ENCODE results near the gene TWSG1. TPM values are rescaled to one million over a fixed set of nuclear protein-coding genes. Genes with fewer than 3 reads are reported as not detected.
"Not testable (repeated sequence)": the region's sequence is repeated elsewhere in the genome, so short reads cannot be mapped to it uniquely, and the experiment has no call there.

Gene TWSG1
- total and polyA plus RNA-seq, 2 donors: 7.8 to 10.6 TPM

GRCh38 chr18:9433122-9433521, 98.5 kb downstream of the TWSG1 start:
- WGBS: 93% methylated on average over 10 of the region's 10 CpGs

GRCh38 chr18:9433671-9434121, 99.1 kb downstream of the TWSG1 start:
- peak in 3 of 9 donors; percentile 13 to 18 (median 16) for DNase-seq (ENCODE audit: low read depth in 6 of 9, low spot score in 9 of 9)
- peaks cover 3 to 16% of the 10 kb centered on the region in 2 donors for H3K4me1 ChIP-seq (ENCODE audit: control insufficient read depth in 2 of 2, insufficient read depth in 2 of 2, low read length in 2 of 2)
- no peaks in the 10 kb centered on the region for H3K27me3 ChIP-seq (ENCODE audit: control insufficient read depth in 2 of 2, insufficient read depth in 1 of 2, low read length in 1 of 2)
- no peaks in the 10 kb centered on the region for H3K9me3 ChIP-seq (ENCODE audit: control insufficient read depth in 2 of 2, insufficient read depth in 1 of 2, low read length in 1 of 2)
- peak overlapping the region; percentile 2 to 24 for H3K4me3 ChIP-seq (ENCODE audit: low read length in 2 of 2)
- WGBS: 6% methylated on average over 10 of the region's 10 CpGs
- H3K27ac ChIP-seq (ENCODE audit: low read depth in 1 of 2, low read length in 1 of 2): peak overlapping the region; percentile 56 to 73
- no peaks in the 10 kb centered on the region for H3K36me3 ChIP-seq (ENCODE audit: control insufficient read depth in 2 of 2, insufficient read depth in 2 of 2, low read length in 1 of 2)

More at GRCh38 chr18:9433122-9433521, 98.5 kb downstream of the TWSG1 start:
- peak overlapping the region in 1 of 2 donors; percentile 68 for H3K27ac ChIP-seq (ENCODE audit: low read depth in 1 of 2, low read length in 1 of 2)
- H3K9me3 ChIP-seq (ENCODE audit: control insufficient read depth in 2 of 2, insufficient read depth in 1 of 2, low read length in 1 of 2); DNase-seq (ENCODE audit: low read depth in 6 of 9, low spot score in 9 of 9); H3K27me3 ChIP-seq (ENCODE audit: control insufficient read depth in 2 of 2, insufficient read depth in 1 of 2, low read length in 1 of 2); H3K4me3 ChIP-seq (ENCODE audit: low read length in 2 of 2); H3K36me3 ChIP-seq (ENCODE audit: control insufficient read depth in 2 of 2, insufficient read depth in 2 of 2, low read length in 1 of 2): not testable (repeated sequence)
- H3K4me1 ChIP-seq (ENCODE audit: control insufficient read depth in 2 of 2, insufficient read depth in 2 of 2, low read length in 2 of 2): peaks cover 3 to 16% of the 10 kb centered on the region in 2 donors

- H3K4me3 ChIP-seq (ENCODE audit: low read length in 2 of 2): peak overlapping the region; percentile 2 to 24
- peak in 4 of 9 donors; percentile 7 to 45 (median 14) for DNase-seq (ENCODE audit: low read depth in 6 of 9, low spot score in 9 of 9)
- no peaks in the 10 kb centered on the region for H3K36me3 ChIP-seq (ENCODE audit: control insufficient read depth in 2 of 2, insufficient read depth in 2 of 2, low read length in 1 of 2)
- no peaks in the 10 kb centered on the region for H3K27me3 ChIP-seq (ENCODE audit: control insufficient read depth in 2 of 2, insufficient read depth in 1 of 2, low read length in 1 of 2)
- peaks cover 3 to 16% of the 10 kb centered on the region in 2 donors for H3K4me1 ChIP-seq (ENCODE audit: control insufficient read depth in 2 of 2, insufficient read depth in 2 of 2, low read length in 2 of 2)
- no peaks in the 10 kb centered on the region for H3K9me3 ChIP-seq (ENCODE audit: control insufficient read depth in 2 of 2, insufficient read depth in 1 of 2, low read length in 1 of 2)
- 40% methylated on average over 18 of the region's 18 CpGs for WGBS
- H3K27ac ChIP-seq (ENCODE audit: low read depth in 1 of 2, low read length in 1 of 2): peak overlapping the region; percentile 70 to 73
These were observed 99.6 kb downstream of the TWSG1 start for GRCh38 chr18:9434122-9434701.

- 98% methylated on average over 17 of the region's 17 CpGs for WGBS
- Histone ChIP-seq H3K36me3 (ENCODE audit: control insufficient read depth in 2 of 2, insufficient read depth in 2 of 2, low read length in 1 of 2) (no peaks in the 10 kb centered on the region), H3K9me3 (ENCODE audit: control insufficient read depth in 2 of 2, insufficient read depth in 1 of 2, low read length in 1 of 2) (no peaks in the 10 kb centered on the region), H3K4me1 (ENCODE audit: control insufficient read depth in 2 of 2, insufficient read depth in 2 of 2, low read length in 2 of 2) (peaks cover 3 to 16% of the 10 kb centered on the region in 2 donors), H3K4me3 (ENCODE audit: low read length in 2 of 2) (no peak overlapping the region), H3K27me3 (ENCODE audit: control insufficient read depth in 2 of 2, insufficient read depth in 1 of 2, low read length in 1 of 2) (no peaks in the 10 kb centered on the region), H3K27ac (ENCODE audit: low read depth in 1 of 2, low read length in 1 of 2) (peak overlapping the region in 1 of 2 donors; percentile 73)
- no peak for DNase-seq (ENCODE audit: low read depth in 6 of 9, low spot score in 9 of 9)
These were observed 100.5 kb downstream of the TWSG1 start for GRCh38 chr18:9435041-9435440.

GRCh38 chr18:9436206-9436929, 101.8 kb downstream of the TWSG1 start:
- H3K27ac ChIP-seq (ENCODE audit: low read depth in 1 of 2, low read length in 1 of 2): peak overlapping the region in 1 of 2 donors; percentile 55
- no peaks in the 10 kb centered on the region for H3K9me3 ChIP-seq (ENCODE audit: control insufficient read depth in 2 of 2, insufficient read depth in 1 of 2, low read length in 1 of 2)
- H3K4me1 ChIP-seq (ENCODE audit: control insufficient read depth in 2 of 2, insufficient read depth in 2 of 2, low read length in 2 of 2): peaks cover 3 to 16% of the 10 kb centered on the region in 2 donors
- DNase-seq (ENCODE audit: low read depth in 6 of 9, low spot score in 9 of 9): peak in 1 of 9 donors; percentile 16
- 93% methylated on average over 5 of the region's 5 CpGs for WGBS
- no peaks in the 10 kb centered on the region for H3K36me3 ChIP-seq (ENCODE audit: control insufficient read depth in 2 of 2, insufficient read depth in 2 of 2, low read length in 1 of 2)
- no peaks in the 10 kb centered on the region for H3K27me3 ChIP-seq (ENCODE audit: control insufficient read depth in 2 of 2, insufficient read depth in 1 of 2, low read length in 1 of 2)
- H3K4me3 ChIP-seq (ENCODE audit: low read length in 2 of 2): no peak overlapping the region

GRCh38 chr18:9437021-9437437, 102.5 kb downstream of the TWSG1 start:
- peak overlapping the region in 1 of 2 donors; percentile 55 for H3K27ac ChIP-seq (ENCODE audit: low read depth in 1 of 2, low read length in 1 of 2)
- WGBS: 83% methylated on average over 5 of the region's 5 CpGs
- no peak for DNase-seq (ENCODE audit: low read depth in 6 of 9, low spot score in 9 of 9)

GRCh38 chr18:9437672-9438071, 103.1 kb downstream of the TWSG1 start:
- DNase-seq (ENCODE audit: low read depth in 6 of 9, low spot score in 9 of 9): no peak
- Histone ChIP-seq H3K27ac (ENCODE audit: low read depth in 1 of 2, low read length in 1 of 2) (peak overlapping the region in 1 of 2 donors; percentile 55), H3K9me3 (ENCODE audit: control insufficient read depth in 2 of 2, insufficient read depth in 1 of 2, low read length in 1 of 2) (no peaks in the 10 kb centered on the region), H3K4me3 (ENCODE audit: low read length in 2 of 2) (no peak overlapping the region), H3K36me3 (ENCODE audit: control insufficient read depth in 2 of 2, insufficient read depth in 2 of 2, low read length in 1 of 2) (no peaks in the 10 kb centered on the region), H3K4me1 (ENCODE audit: control insufficient read depth in 2 of 2, insufficient read depth in 2 of 2, low read length in 2 of 2) (peaks cover 3 to 16% of the 10 kb centered on the region in 2 donors), H3K27me3 (ENCODE audit: control insufficient read depth in 2 of 2, insufficient read depth in 1 of 2, low read length in 1 of 2) (no peaks in the 10 kb centered on the region)
- WGBS: 98% methylated on average over 4 of the region's 4 CpGs

More at GRCh38 chr18:9437021-9437437, 102.5 kb downstream of the TWSG1 start:
- H3K4me3 ChIP-seq (ENCODE audit: low read length in 2 of 2): no peak overlapping the region
- no peaks in the 10 kb centered on the region for H3K9me3 ChIP-seq (ENCODE audit: control insufficient read depth in 2 of 2, insufficient read depth in 1 of 2, low read length in 1 of 2)
- H3K27me3 ChIP-seq (ENCODE audit: control insufficient read depth in 2 of 2, insufficient read depth in 1 of 2, low read length in 1 of 2): no peaks in the 10 kb centered on the region
- peaks cover 3 to 16% of the 10 kb centered on the region in 2 donors for H3K4me1 ChIP-seq (ENCODE audit: control insufficient read depth in 2 of 2, insufficient read depth in 2 of 2, low read length in 2 of 2)
- no peaks in the 10 kb centered on the region for H3K36me3 ChIP-seq (ENCODE audit: control insufficient read depth in 2 of 2, insufficient read depth in 2 of 2, low read length in 1 of 2)

GRCh38 chr18:9441061-9441460, 106.5 kb downstream of the TWSG1 start:
- no peaks in the 10 kb centered on the region for H3K27me3 ChIP-seq (ENCODE audit: control insufficient read depth in 2 of 2, insufficient read depth in 1 of 2, low read length in 1 of 2)
- DNase-seq (ENCODE audit: low read depth in 6 of 9, low spot score in 9 of 9): no peak
- WGBS: 98% methylated on average over 3 of the region's 3 CpGs
- H3K9me3 ChIP-seq (ENCODE audit: control insufficient read depth in 2 of 2, insufficient read depth in 1 of 2, low read length in 1 of 2): peaks cover 0 to under 1% of the 10 kb centered on the region in 2 donors
- no peak overlapping the region for H3K27ac ChIP-seq (ENCODE audit: low read depth in 1 of 2, low read length in 1 of 2)
- no peaks in the 10 kb centered on the region for H3K4me1 ChIP-seq (ENCODE audit: control insufficient read depth in 2 of 2, insufficient read depth in 2 of 2, low read length in 2 of 2)
- H3K36me3 ChIP-seq (ENCODE audit: control insufficient read depth in 2 of 2, insufficient read depth in 2 of 2, low read length in 1 of 2): no peaks in the 10 kb centered on the region
- H3K4me3 ChIP-seq (ENCODE audit: low read length in 2 of 2): no peak overlapping the region

GRCh38 chr18:9444549-9444948, 110.0 kb downstream of the TWSG1 start:
- H3K27ac ChIP-seq (ENCODE audit: low read depth in 1 of 2, low read length in 1 of 2): no peak overlapping the region
- no peak for DNase-seq (ENCODE audit: low read depth in 6 of 9, low spot score in 9 of 9)
- WGBS: 98% methylated on average over 3 of the region's 3 CpGs
- H3K9me3 ChIP-seq (ENCODE audit: control insufficient read depth in 2 of 2, insufficient read depth in 1 of 2, low read length in 1 of 2): peaks cover 0 to 16% of the 10 kb centered on the region in 2 donors
- H3K4me1 ChIP-seq (ENCODE audit: control insufficient read depth in 2 of 2, insufficient read depth in 2 of 2, low read length in 2 of 2): no peaks in the 10 kb centered on the region
- no peaks in the 10 kb centered on the region for H3K27me3 ChIP-seq (ENCODE audit: control insufficient read depth in 2 of 2, insufficient read depth in 1 of 2, low read length in 1 of 2)
- H3K36me3 ChIP-seq (ENCODE audit: control insufficient read depth in 2 of 2, insufficient read depth in 2 of 2, low read length in 1 of 2): no peaks in the 10 kb centered on the region
- H3K4me3 ChIP-seq (ENCODE audit: low read length in 2 of 2): no peak overlapping the region

Measured in thymus (tissue), 11 donors.